ENCODE data around the gene NR3C2. TPM values are rescaled to one million over a fixed set of nuclear protein-coding genes. Genes with fewer than 3 reads are reported as not detected.

NR3C2 gene
- total RNA-seq, 1 experiment from 2014 or later: 14.2 TPM

DNA sequence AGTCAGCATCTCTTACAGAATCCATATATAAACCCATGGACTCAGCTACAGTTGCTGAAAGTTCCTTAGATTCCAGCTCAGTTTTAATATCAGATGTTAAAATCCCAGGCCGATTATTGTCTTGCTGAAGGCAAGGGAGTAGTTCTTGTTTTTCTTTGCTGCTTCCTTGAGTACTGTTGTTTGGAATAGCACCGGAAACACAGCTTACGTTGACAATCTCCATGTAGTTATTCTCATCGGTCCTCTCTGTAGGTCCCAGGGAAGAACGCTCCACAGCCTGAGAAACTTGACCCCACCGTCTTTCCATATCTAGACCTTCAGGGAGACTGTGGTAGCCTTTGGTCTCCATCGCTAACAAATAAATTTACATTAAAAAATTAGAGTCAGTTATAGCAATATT is 5.7 kb downstream of the NR3C2 start:
- no peak overlapping the region for H3K27ac Mint-ChIP-seq (ENCODE audit: unreplicated experiment)
- H3K27me3 Mint-ChIP-seq (ENCODE audit: unreplicated experiment): no peaks in the 10 kb centered on the region
- peaks cover 9% of the 10 kb centered on the region for H3K36me3 Mint-ChIP-seq (ENCODE audit: insufficient read depth, unreplicated experiment)

DNA sequence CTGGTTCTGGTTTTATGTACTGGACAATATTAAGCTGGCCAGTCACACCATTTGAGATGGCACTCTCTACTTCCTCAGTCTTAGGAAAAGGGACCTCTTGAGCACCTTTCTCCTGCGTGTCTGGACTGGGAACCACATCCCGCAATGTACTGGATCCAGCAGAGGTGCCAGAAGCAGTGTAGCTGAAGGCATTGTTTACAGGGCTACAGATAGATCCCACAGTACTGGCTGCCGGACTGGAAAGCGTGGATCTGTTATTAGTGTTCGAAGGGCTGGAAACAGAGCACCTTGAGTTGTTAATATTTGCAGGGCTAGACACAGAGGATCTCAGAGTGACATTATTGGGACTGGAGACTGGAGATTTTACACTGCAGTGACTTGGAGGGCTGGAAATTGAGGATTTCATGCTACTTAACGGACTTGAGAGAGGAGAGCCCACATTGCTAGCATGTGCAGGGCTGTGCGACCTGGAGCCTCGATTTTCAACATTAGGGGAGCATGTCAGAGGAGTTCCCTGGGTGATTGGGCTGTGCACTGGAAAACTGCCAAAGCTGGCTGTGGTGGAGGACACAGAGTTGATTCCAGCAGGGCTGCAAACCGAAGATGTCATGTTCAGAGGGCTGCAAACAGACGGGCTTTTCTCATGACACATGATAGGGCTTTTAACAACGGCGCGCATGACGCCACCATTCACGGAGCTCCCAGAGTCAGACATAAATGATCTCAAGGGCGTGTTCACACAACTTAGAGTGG is 6.4 kb downstream of the NR3C2 start:
- Mint-ChIP-seq H3K36me3 (ENCODE audit: insufficient read depth, unreplicated experiment) (peaks cover 3% of the 10 kb centered on the region), H3K27me3 (ENCODE audit: unreplicated experiment) (no peaks in the 10 kb centered on the region), H3K9me3 (ENCODE audit: low read depth, unreplicated experiment) (no peaks in the 10 kb centered on the region), H3K4me3 (ENCODE audit: low read depth, unreplicated experiment) (no peak overlapping the region), H3K27ac (ENCODE audit: unreplicated experiment) (no peak overlapping the region), H3K4me1 (ENCODE audit: low read depth, unreplicated experiment) (peaks cover 22% of the 10 kb centered on the region)
- intact Hi-C loops (cut with micrococcal nuclease; ENCODE audit: unreplicated experiment): no loop called here
- CTCF ChIA-PET: no interaction called here
- no peak for DNase-seq
- TF ChIP-seq, protein P1, sequence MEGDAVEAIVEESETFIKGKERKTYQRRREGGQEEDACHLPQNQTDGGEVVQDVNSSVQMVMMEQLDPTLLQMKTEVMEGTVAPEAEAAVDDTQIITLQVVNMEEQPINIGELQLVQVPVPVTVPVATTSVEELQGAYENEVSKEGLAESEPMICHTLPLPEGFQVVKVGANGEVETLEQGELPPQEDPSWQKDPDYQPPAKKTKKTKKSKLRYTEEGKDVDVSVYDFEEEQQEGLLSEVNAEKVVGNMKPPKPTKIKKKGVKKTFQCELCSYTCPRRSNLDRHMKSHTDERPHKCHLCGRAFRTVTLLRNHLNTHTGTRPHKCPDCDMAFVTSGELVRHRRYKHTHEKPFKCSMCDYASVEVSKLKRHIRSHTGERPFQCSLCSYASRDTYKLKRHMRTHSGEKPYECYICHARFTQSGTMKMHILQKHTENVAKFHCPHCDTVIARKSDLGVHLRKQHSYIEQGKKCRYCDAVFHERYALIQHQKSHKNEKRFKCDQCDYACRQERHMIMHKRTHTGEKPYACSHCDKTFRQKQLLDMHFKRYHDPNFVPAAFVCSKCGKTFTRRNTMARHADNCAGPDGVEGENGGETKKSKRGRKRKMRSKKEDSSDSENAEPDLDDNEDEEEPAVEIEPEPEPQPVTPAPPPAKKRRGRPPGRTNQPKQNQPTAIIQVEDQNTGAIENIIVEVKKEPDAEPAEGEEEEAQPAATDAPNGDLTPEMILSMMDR (IDR thresholded peaks at IDR 0.05; ENCODE audit: unreplicated experiment): no peak
- BruUV-seq (replicated peaks): no TSS peak

More for the DNA sequence above, 5.7 kb downstream of the NR3C2 start:
- intact Hi-C loops (cut with micrococcal nuclease; ENCODE audit: unreplicated experiment): no loop called here
- H3K9me3 Mint-ChIP-seq (ENCODE audit: low read depth, unreplicated experiment): no peaks in the 10 kb centered on the region
- H3K4me1 Mint-ChIP-seq (ENCODE audit: low read depth, unreplicated experiment): peaks cover 24% of the 10 kb centered on the region
- BruUV-seq (replicated peaks): no TSS peak
- H3K4me3 Mint-ChIP-seq (ENCODE audit: low read depth, unreplicated experiment): no peak overlapping the region
- CTCF ChIA-PET: no interaction called here
- TF ChIP-seq, protein P1 (IDR thresholded peaks at IDR 0.05; ENCODE audit: unreplicated experiment): no peak
- DNase-seq: no peak

DNA sequence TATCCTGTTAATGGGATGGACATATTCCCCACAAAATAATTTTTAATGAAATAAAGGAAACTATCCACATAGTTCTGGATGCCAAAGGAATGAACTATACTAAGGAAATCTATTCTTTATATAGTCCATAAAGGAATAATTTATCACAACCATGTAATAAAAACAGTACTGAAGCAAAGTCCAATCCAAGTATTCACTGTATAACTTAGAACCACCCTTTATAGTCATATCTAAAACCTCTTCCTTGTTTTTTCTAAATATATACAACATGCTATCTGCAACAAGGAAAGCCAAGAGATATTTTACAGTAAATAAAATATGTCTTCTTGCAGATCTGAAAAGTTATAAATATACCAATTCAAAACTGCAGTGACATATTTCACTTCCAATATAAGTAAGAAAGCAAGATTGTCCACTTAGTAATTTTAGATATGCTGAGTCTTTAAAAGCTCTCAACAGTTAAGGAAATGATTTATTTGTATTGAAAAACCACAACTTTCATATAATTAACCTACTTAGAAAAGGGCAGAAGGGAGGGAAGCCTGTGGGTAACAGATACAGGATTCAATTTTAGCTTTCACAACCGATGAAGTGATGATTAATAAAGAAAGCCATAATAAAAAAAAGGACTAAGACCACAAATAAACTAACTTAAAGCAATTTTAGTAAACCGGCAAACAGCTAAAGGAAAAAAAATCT is 8.0 kb downstream of the NR3C2 start:
- BruUV-seq (replicated peaks): no TSS peak
- intact Hi-C loops (cut with micrococcal nuclease; ENCODE audit: unreplicated experiment): no loop called here
- no peak for DNase-seq
- Mint-ChIP-seq H3K4me1 (ENCODE audit: low read depth, unreplicated experiment) (peaks cover 15% of the 10 kb centered on the region), H3K9me3 (ENCODE audit: low read depth, unreplicated experiment) (no peaks in the 10 kb centered on the region), H3K36me3 (ENCODE audit: insufficient read depth, unreplicated experiment) (no peaks in the 10 kb centered on the region), H3K27ac (ENCODE audit: unreplicated experiment) (no peak overlapping the region), H3K4me3 (ENCODE audit: low read depth, unreplicated experiment) (no peak overlapping the region), H3K27me3 (ENCODE audit: unreplicated experiment) (no peaks in the 10 kb centered on the region)
- TF ChIP-seq, protein P1 (IDR thresholded peaks at IDR 0.05; ENCODE audit: unreplicated experiment): no peak
- CTCF ChIA-PET: no interaction called here

DNA sequence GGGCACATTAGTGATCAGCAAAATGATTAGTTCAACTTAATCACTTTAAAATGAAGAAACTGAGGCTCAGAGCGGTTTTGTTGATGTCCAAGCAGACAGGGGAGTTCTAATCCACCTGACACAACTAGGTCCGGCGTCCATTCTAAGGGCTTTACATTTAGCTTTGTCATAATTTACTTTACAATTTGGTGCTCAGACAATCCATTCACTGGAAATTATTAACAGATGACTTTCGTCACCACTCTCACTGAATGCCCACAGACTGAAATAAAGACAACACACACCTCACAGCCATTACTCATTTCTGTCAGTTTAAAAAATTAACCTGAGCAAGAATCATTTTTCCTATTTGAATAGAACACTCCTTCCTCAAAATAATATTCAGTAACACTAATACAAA is 10.8 kb downstream of the NR3C2 start:
- no peaks in the 10 kb centered on the region for H3K36me3 Mint-ChIP-seq (ENCODE audit: insufficient read depth, unreplicated experiment)
- no peaks in the 10 kb centered on the region for H3K9me3 Mint-ChIP-seq (ENCODE audit: low read depth, unreplicated experiment)
- intact Hi-C loops (cut with micrococcal nuclease; ENCODE audit: unreplicated experiment): no loop called here
- TF ChIP-seq, protein P1 (IDR thresholded peaks at IDR 0.05; ENCODE audit: unreplicated experiment): no peak
- peak; percentile 9 for DNase-seq
- no peaks in the 10 kb centered on the region for H3K27me3 Mint-ChIP-seq (ENCODE audit: unreplicated experiment)
- peak overlapping the region; percentile 54 for H3K4me3 Mint-ChIP-seq (ENCODE audit: low read depth, unreplicated experiment)
- BruUV-seq (replicated peaks): no TSS peak
- CTCF ChIA-PET: no interaction called here
- peaks cover 12% of the 10 kb centered on the region for H3K4me1 Mint-ChIP-seq (ENCODE audit: low read depth, unreplicated experiment)
- H3K27ac Mint-ChIP-seq (ENCODE audit: unreplicated experiment): peak overlapping the region; percentile 93
